ENCODE measurements around the gene PRPF19. TPM values are rescaled to one million over a fixed set of nuclear protein-coding genes. Genes with fewer than 3 reads are reported as not detected.

PRPF19 gene
- total RNA-seq, 1 donor = 53.1 TPM

DNA sequence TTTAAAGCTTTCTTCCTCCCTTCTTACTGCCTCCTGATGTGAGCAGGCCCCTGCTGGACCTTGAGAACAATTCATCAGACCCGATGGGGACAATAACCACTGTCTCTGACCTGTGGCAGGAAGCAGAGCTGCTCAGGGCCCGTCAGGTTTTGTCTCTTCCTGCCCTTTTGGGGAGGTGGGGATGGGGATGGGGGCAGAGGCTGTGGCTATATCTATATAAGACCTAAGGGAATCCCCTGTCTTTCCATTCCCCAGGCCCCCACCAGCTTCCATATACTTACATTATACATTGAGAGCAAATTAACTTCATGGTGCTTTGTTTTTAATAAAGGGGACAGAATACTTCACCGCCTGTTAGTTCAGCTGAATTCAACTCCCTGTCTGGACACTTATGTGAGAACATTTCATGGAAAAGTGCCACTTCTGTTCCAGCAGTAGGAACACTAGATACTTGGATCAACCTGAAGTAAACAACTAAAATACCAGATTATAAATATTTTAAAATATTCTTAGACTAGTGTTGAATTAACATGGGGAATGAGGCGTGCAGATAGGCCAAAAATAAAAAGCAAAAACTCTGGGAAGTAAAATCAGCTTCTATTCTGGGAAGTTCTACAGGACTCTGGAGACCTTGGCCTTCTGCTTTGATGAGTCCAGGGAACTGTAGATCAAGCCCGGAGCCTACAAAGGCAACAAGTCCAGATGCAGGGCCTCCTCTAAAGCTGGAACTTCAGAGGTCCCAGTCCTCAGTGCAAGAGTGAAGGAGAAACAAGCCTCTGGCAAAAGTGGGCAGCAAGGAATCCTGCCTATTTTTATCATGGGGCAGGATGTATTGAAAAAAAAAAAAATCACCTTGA is 27.9 kb downstream of the PRPF19 start:
- TF ChIP-seq, protein P1, sequence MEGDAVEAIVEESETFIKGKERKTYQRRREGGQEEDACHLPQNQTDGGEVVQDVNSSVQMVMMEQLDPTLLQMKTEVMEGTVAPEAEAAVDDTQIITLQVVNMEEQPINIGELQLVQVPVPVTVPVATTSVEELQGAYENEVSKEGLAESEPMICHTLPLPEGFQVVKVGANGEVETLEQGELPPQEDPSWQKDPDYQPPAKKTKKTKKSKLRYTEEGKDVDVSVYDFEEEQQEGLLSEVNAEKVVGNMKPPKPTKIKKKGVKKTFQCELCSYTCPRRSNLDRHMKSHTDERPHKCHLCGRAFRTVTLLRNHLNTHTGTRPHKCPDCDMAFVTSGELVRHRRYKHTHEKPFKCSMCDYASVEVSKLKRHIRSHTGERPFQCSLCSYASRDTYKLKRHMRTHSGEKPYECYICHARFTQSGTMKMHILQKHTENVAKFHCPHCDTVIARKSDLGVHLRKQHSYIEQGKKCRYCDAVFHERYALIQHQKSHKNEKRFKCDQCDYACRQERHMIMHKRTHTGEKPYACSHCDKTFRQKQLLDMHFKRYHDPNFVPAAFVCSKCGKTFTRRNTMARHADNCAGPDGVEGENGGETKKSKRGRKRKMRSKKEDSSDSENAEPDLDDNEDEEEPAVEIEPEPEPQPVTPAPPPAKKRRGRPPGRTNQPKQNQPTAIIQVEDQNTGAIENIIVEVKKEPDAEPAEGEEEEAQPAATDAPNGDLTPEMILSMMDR (IDR thresholded peaks at IDR 0.05; ENCODE audit: insufficient read depth, low read length) = no peak
- no peak overlapping the region for H3K4me3 ChIP-seq (ENCODE audit: low read depth, low read length)
- DNase-seq (ENCODE audit: low read depth) = no peak

DNA sequence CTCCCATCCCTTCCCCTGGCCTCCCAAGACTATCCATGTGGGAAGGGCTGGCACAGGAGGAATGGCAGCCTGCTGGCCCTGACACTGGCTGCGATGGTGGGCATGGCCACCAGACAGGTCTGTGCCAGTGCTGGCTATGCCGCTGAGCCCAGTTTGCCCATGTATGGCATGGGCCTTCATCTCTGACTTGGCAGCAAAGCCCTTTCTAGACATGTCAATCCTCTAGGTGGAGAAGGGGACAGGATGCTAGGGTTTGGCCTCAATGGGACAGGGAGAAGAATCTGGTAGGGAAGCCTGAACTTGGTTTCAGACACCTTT is 30.3 kb downstream of the PRPF19 start:
- no peak overlapping the region for H3K4me3 ChIP-seq (ENCODE audit: low read depth, low read length)
- TF ChIP-seq, protein P1 (IDR thresholded peaks at IDR 0.05; ENCODE audit: insufficient read depth, low read length) = no peak
- no peak for DNase-seq (ENCODE audit: low read depth)

DNA sequence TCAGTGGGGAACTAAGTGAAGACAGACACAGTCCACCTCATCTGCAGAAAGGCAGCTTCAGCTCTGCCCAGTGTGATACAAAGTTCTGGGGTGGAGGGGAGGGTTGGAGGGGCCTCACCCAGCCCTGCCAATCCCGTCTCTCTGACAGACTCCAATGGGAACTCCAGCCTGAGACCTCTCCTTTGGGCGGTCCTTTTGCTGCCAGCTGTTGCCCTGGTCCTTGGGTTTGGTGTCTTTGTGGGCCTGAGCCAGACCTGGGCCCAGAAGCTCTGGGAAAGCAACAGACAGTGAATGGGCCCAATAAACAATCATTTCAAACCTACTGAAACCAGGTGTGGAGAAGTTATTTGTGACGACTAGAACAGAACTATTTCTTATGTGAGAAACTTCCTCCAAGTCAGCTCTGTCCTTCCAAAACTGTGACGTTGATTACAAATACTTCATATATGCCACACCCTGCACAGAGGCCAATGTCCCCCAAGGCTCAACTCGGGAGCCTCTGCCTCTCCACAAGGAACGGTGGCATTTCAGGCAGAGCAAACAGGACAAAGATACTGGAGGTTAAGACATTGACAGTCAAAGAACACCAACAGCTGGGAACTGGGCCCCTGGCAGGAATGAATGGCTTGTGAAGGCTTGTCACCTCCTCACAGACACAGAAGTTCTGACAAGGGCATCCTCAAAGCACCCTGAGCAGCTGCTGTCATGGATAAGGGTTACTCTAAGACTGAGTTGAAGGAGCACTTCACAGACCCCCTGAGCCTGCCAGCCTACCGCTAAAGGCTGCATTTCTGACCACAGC is 30.8 kb downstream of the PRPF19 start:
- DNase-seq (ENCODE audit: low read depth) = no peak
- TF ChIP-seq, protein P1 (IDR thresholded peaks at IDR 0.05; ENCODE audit: insufficient read depth, low read length) = no peak
- no peak overlapping the region for H3K4me3 ChIP-seq (ENCODE audit: low read depth, low read length)

DNA sequence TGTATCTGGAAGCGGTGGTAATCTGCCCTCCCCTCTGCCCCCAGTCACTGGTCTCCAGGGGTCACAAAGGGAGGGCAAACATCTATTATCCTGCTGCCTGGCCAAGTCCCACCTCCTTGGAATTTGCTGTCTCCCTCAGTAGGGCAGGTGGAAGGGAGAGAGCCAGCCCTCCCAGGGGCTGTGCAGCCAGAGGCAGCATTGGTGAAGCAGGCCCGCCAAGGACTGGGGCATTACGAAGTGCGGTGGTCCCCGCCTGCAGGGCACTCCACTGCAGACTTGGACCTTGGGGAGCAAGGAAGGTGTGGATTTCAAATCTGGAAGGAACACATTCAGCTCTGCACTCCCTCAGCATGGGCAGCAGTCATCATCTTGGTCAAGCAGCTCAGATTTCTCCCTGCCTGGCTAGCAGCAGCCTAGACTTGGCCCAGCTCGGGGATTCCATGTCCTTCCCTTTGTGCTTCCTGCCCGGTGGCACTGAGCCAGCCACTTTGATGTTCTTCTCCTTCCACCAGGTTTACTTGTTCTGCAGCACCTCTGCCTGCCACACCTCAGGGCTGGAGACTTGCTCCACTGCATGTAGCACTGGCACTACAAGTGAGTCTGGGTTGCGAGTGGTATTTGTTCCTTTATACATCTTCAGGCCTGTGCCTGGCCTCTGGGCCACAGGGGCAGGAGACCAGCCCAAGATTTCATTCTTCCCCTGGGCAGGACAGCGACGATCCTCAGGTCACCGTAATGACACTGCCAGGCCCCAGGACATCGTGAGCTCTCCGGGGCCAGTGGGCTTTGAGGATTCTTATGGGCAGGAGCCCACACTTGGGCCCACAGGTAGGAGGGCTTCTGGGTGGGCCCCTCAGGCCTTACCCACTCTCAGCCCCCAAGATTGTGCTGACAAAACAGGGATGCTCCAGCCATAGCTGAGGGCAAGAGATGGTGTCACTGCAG is 31.7 kb downstream of the PRPF19 start:
- TF ChIP-seq, protein P1 (IDR thresholded peaks at IDR 0.05; ENCODE audit: insufficient read depth, low read length) = no peak
- no peak overlapping the region for H3K4me3 ChIP-seq (ENCODE audit: low read depth, low read length)
- no peak for DNase-seq (ENCODE audit: low read depth)

DNA sequence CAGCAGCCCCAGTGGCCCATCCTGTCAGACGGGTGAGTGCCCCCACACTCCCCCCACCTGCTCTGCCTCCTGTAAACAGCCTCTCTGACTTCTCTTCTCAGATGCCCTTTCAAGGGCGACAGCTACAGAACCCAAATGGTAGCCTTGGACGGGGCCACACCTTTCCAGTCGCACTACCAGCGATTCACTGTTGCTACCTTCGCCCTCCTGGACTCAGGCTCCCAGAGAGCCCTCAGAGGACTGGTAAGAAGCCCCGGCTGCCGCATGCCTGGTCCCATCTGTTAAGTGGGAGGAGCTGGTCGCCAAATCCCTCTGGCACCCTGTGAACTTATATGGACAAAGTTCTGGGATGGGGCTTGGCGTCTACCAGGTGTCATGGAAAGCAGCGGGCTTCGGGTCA is 32.9 kb downstream of the PRPF19 start:
- H3K4me3 ChIP-seq (ENCODE audit: low read depth, low read length) = no peak overlapping the region
- TF ChIP-seq, protein P1 (IDR thresholded peaks at IDR 0.05; ENCODE audit: insufficient read depth, low read length) = no peak
- DNase-seq (ENCODE audit: low read depth) = no peak

DNA sequence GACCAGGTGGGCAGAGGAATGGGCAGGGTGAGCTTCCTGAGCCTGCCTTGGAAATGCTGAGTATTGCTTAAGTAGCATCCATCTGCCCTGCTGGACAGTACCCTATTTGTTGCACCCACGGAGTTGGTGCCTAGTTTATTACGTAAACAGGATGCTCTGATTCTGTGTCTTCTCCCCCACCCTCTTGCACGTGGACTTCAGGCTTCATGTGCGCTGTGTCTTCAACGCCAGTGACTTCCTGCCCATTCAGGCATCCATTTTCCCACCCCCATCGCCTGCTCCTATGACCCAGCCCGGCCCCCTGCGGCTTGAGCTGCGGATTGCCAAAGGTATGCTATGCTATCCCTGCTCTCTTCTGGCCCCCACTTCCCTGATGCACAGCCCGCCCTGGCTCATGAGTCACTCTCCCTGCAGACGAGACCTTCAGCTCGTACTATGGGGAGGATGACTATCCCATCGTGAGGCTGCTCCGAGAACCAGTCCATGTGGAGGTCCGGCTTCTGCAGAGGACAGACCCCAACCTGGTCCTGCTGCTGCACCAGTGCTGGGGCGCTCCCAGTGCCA is 33.3 kb downstream of the PRPF19 start:
- H3K4me3 ChIP-seq (ENCODE audit: low read depth, low read length) = no peak overlapping the region
- peak; percentile 29 for DNase-seq (ENCODE audit: low read depth)
- TF ChIP-seq, protein P1 (IDR thresholded peaks at IDR 0.05; ENCODE audit: insufficient read depth, low read length) = no peak
